NCI-H2196 (cell line): ENCODE data around the gene DAPK1.

Source experiments
- DNase-seq: peaks from one replicate; lab custom pipeline; 2025; ENCODE audit not compliant: unreplicated experiment; lab: John Stamatoyannopoulos, UW

The DAPK1 gene

DNA sequence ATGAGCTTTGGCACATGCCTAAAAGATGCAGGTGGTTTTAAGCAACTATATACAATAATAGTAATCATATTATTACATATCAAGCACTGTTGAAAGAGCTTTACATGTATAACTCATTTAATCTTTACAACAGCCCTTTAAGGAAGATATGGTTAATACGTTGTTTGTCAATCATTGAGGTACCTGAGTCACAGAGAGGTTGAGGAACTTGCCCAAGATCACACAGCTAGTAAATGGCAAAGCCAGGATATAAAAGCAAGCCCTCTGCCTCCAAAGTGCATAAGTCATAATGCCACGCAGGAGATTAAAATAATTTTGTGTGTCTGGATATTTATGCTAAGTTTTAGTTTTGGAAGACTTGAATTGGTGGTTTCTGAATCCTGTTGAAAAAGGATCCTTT is 90.2 kb downstream of the DAPK1 start:
- DNase-seq = no peak

DNA sequence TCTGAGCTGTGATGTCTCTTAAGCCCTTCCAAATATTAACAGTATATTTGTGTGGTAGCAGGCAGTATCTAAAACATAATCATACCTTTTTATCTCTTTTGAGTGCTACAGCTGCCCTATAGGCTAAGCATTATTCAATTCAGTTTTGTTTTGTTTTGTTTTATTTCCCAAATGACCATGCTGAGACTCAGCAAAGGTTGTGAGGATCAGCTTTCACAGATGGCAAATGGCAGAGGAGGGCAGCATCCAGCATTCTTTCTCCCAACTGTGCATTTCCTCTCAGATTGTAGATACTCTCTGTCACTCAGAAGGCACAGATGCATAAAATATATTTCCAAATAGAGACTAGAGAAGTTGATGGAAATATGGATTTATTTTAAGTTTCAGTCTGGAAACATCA is 90.7 kb downstream of the DAPK1 start:
- DNase-seq = no peak

DNA sequence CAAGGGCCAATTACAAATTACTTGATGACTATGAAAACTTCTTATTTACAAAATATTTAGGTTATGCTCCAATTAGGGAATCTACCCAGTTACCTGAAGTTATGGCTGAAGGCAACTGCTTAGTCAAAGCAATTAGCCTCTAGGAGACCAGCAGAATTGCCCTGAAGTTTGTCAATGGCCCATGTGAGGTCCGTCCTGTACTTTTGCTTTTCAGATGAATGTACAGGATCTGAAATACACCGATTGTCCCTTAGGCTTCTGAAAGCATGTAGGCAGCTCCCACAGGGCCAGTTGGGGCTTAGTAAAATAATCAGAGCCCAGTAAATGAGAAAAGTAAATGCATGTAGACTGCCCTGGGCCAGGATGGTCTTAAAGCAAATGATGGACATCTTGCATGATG is 93.3 kb downstream of the DAPK1 start:
- DNase-seq = no peak

DNA sequence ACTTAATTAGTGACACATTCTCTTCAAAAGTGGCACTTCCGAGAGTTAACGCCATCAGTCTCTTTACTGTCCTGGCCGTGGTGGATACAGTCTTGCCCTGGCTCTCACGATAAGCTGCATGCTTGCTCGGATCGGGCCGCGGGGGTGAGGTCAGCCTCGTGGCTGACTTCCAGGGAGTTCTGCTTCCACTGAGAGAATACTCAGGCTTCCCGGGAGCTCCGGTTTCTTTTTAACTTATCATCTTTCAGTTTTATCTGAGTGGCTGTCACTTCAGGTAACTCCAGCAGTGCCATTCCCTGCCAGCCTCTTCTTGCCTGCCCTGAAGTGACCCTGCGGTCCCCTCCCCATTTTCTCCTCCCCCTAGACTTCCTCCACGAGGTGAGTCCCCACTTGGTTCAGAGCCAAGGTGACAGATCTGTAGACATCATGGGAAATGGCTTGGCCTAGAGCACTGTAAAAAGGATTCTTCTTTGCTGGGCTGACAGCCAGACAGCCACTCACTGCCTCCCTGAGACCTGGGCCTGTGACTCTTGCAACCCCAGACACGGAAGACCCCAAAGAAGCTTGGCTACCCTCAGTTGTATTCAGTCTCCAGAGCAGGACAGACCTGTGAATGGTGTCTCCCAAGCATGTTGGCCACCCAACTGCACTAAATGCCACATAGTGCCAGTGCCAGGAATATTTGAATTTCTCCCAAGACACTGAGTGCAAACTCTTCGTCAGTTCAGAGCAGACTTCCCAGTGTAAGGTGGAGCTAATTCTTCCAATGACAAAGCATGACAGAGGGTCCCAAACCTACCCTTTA is 95.1 kb downstream of the DAPK1 start:
- DNase-seq = peak; percentile 53

DNA sequence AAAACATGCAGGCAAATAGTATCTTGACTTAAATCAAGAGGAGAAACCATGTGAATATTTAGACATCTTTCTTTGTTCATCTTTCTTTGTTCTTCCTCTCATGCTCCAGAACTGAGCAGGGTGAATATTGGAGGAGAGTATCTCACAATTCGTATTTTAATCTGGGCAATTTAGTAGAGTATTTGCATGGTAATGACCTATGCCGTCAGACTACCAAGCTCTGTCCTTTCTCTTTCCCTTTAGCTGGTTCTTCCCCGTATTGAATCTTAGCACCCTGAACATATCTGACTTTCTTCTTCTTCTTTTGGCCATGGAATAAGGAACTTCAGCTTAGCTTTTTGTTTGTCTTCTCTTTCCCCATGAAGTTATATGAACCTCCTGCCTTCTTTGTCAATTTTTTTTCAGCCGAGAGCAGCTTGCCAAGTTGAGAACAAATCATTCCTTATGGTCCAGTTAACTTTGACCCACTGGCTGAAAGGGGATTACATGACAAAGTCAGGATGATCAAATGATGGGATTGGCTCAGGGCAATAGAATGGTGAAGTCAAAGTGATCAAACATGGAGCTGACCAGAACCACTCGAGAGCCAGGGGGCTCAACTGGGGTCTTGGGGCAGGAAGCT is 95.8 kb downstream of the DAPK1 start:
- DNase-seq = no peak

DNA sequence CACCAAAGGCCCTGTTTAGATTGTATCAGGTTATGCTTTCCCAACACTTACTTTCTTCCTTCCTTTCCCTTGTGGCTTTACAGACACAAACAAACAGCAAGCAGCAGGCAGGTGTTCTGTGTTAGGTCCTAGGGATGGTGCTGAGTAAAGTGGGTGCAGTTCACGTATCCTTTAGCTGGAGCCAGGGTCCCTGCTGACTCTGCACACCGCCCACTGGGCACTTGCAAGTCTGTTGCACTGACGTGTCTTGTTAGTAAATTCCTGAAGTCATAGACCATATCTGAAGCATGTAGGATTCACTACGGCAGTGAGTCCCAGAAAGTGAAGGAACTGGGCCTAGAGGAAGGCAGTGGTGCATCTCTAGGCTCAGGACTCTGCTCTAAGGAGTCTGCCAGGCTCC is 96.5 kb downstream of the DAPK1 start:
- DNase-seq = no peak

DNA sequence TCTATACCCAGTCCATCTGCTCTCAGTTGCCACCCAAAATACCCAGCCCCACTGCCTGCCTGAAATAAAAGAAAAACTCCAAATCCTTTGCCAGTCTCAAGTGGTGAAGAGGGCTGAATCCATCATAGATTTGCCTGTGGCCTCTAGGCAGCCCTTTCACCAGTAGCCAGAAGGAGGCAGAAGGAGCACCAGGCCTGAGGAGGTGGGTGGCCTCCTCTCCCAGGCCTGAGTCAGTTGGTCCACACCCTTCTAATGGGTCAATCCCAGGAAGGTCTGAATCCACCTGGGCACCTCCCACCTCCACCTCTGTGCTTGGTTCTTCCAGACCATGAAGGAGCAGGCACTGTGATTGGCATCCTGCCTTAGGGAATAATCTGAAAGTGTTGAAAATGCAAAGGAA is 97.0 kb downstream of the DAPK1 start:
- DNase-seq = no peak

DNA sequence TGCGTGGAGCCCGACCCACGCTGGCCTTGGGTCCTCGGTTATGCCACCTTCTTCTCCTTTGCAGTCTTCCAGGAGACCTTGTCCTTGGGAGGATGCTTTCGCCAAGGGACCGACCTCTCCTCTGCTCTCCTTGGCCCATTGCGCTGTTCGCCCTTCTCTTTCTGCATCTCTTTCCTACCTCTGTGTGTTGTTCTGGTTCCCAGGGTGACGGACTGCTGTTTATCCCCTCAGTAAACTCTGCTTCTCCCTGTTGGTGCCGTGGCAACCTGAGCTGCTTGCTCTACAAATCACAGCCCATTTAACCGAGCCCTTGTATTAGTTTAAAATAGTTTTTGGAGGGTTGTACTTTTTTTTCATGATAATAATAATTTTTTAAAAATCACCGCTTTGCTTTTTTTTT is 97.9 kb downstream of the DAPK1 start:
- no peak for DNase-seq

DNA sequence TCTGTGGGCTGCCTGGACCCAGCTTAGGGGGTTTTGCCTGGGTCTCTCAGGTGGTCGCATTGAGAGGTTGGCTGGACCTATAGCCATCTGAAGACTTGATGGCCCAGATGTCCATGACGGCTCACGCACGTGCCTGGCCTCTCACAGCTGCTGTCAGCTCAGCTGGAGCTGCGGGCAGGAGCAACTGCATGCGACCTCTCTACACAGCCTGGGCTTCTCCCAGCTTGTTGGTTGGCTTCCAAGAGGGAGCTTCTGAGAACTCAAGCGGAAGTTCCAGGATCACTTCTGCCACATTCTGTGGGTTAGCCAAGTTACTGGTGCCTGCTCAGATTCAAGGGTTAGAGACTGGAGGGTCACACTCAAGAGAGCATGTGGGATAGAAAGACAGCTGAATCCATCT is 99.2 kb downstream of the DAPK1 start:
- no peak for DNase-seq

DNA sequence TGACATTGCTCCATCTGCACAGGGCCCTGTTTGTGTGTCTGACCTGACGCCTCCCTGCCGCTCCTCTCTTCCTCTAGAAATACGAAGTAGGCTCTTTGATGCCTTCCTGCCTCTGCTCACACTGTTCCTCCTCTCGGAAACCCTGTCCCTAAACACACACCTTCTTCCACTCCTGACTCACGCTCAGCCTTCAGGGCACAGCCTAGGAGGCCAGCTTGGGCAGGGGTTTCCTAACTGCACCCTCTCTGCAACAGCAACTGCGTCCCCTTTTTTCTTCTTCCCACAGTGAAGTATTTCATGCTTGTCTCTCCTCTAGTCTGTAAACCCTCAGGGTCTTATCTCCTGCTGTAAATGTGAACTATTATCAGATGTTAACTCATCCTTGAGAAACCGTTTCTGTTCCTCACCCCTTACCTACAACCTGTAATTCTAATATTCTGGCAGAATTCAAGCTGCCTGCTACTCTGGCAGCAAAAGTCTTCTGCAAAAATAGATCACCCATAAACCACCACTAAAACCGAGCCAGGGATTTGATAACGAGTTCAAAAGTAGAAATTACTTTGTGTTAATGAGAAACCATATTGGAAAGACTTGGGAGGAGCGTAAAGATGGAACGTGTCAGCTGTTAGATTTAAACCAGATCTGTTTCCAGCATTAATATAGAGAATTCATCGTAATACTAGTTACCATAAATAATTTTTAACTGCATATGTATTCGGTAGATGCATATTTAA is 100.2 kb downstream of the DAPK1 start:
- no peak for DNase-seq

DNA sequence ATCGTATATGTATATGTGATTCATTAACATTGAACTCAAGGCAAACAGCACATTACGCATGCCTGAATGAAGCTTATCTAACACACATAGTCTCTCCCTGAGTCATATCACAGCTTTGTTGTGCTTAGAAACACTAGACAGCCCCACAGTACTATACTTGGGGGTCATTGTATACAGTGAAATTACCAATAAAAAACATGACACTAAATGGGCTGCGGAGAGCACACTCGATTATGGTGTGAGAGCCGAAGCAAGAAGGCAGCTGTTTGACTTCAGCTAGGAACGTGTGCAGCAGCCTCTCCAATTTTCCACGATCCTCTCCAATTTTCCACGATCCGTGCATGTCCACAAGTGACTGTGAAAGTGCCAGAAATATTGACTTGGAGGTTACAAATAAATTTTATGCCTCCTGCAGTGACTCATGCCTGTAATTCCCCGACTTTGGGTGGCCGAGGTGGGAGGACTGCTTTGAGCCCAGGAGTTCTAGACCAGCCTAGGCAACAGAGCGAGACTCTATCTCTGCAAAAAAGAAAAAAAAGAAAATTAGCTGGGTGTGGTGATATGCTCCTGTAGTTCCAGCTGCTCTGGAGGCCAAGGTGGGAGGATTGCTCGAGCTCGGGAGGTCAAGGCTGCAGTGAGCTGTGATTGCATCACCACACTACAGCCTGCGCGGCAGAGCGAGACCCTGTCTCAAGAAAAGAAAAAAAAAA is 102.4 kb downstream of the DAPK1 start:
- DNase-seq = no peak

DNA sequence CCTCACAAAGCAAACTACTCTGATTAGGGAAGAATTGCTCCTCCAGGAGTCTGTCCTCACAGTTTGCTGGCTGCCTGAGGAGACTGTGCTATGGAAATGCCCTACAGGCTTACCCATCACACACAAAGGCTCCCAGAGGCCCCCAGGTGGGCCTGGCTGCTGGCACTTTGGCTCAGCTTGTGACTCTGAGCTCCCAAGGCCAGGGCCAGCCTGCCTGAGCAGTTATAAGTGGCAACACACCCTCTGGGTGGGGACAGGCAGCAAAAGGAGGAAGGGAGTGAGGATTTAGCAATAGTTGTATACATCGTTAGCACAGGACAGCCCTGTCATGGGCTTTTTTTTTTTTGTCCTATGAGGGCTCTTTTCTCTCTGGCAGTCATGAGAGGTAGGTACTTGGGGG is 103.5 kb downstream of the DAPK1 start:
- no peak for DNase-seq

DNA sequence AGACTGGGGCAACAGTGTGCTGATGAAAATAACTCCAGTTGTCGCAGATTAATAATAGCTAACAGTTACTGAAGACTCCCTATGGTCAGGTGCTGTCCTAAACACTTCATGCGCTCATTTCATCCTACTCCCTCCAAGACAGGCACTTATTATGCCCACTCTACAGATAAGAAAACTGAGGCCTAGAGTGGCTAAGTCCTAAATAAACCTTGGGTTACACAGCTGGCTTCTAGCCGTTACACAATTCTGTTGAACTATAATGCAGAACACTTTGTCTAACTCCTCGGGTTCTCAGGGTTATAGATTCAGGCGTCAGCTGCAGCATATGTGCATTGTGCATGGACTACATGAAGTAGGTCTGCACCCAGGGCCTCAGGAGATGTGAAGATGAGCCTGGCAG is 103.9 kb downstream of the DAPK1 start:
- DNase-seq = no peak

DNA sequence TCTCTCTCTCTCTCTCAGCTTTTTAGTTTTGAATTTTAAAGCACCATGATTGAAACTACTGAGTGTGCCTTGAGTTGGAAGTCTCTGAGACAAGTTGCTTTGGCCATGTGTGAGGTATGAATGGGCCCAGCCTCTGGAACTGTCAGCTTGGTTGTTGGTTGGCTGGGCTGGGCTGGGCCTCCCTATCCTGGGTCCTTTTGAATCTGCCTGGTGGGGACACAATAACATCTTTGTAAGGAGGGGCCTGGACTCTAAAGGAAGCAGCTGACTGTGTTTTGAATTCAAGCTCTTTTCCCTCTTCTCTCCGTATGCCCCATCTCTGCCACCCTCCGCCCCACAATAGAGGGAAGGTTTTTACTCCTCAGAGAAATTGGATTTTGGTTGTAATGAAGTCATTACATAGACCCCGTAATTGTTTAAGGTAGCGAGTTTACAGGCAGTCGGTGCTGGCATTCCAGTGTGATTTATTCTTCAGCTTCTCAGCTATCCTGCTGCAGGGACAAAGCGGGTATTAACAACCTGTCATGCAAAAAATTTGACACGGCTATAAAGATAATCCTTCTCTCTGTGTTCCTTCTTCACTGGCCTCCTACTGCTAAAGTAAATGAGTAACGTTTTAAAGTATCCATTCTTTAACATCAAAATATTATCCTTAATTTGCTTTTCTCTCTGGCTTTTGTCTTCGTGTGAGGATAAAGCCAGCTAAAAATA is 105.4 kb downstream of the DAPK1 start:
- no peak for DNase-seq

DNA sequence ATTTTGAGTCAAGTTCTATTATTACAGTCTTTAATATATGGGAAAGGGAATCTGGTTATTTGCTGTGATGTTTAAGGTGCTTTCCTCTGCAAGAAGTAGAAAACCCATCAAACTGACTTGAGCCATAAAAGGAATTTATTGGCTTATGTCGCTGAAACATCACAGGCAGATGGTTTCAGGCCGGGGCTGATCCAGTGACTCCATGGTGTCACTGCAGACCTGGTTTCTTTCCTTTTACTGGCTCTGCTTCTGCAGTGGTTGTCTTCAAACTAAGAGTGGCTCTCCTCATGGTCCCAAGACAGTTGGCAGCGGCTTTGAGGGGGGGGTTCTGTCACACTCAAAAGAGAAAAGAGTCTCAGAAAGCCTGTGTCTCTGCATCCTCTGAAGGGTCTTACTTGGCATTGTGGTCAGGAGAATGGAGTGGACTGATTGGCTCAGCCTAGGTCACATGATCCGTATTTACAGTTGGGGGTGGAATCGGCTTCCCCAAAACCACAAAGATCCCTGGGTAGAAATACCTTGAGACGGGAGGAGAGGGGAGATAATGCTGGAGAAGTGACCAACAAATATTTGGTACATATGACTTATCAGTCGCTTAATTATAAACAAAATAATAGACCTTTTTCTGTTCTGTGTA is 106.3 kb downstream of the DAPK1 start:
- no peak for DNase-seq

DNA sequence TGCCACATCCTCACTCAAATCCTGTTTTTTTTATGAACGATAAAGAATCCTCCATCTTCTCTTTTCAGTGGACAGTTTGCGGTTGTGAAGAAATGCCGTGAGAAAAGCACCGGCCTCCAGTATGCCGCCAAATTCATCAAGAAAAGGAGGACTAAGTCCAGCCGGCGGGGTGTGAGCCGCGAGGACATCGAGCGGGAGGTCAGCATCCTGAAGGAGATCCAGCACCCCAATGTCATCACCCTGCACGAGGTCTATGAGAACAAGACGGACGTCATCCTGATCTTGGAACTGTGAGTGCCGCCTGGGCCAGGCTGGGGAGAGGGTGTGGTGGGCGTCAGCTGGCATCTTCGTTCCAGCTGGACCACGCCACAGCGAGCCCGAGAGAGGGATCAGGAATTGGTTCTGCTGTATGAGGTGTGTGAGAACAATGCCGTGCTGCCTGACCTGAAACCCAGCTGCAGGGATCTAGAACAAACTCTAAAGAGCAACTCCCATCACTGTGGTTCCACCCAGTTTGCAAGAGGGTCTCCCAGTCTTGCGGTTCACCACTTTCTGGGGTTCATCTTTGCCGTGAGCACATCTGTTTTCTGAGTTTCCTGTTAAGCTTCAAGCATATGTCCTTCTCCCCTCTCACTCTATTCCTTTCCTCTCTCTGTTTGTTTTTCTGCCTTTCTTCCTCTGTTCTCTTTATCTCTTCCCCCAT is 107.4 kb downstream of the DAPK1 start:
- DNase-seq = no peak

DNA sequence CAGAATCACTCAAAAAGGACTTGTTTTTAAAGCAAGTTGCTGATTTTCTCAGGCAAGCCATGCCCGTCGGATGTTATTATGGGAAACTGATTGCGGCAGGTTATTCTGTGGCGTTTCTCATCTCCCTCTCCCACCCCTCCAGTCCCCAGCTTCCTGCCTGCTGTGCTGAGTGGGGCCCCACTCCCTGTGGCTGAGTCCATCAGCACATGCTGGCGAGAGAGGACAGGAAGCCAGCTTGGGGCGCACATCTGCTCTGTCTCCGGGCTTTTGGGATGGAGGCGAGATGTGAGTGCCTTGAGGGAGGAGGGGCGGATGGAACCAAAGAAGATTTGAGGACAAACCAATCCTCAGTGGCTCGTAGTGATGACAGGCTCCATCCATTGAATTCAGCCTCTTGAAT is 108.0 kb downstream of the DAPK1 start:
- DNase-seq = no peak

DNA sequence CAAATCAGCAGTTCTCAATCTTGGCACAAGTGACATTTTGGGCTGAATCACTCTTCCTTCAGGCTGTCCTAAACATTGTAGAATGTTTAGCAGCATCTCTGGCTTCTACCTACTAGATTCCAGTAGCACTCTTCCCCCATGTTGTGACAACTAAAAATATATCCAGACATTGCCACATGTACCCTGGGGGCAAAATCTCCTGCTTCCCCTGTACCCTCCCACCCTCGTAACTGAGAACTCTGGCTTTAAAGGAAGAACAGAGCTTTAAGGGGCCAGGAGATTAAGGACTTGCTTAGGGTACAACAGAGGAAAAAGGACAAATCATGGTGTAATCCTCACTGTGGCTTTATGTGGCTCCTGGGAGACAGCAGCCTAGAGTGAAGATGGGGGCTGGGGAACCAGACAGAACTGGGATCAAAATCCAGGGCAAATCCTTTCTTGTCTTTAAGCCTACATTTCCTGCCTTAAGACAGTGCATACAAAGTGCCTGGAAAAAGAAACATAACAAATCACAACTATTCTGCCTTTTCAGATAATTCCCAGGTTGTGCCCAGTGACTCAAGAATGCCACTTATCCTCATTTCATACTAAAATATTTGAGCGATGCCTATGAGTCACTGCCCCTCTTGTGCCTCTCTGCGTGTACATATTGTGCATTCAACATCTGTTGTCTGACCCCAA is 109.3 kb downstream of the DAPK1 start:
- DNase-seq = no peak

DNA sequence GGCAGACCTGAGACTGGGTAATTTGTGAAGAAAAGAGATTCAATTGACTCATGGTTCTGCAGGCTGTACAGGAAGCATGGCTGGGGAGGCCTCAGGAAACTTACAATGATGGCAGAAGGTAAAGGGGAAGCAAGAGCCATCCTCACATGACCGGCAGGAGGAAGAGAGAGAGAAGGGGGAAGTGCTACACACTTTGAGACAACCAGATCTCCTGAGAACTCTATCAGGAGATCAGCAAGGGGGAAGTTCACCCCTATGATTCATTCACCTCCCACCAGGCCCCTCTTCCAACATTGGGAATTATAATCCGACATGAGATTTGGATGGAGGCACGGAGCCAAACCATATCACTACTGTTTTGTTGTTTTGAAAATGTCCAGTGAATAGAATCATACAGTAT is 110.2 kb downstream of the DAPK1 start:
- no peak for DNase-seq
